Natural killer cell (primary cell): ENCODE measurements around the gene POLR3A. TPM values are rescaled to one million over a fixed set of nuclear protein-coding genes. Genes with fewer than 3 reads are reported as not detected.

ENCODE experiments used
- ATAC-seq, 3 donors: fragments of 150-1000 bp in 2 of 3; fragments of 200-7000 bp in 1 of 3; cut with Tn5 transposase; 1 replicate in 1 of 3; 2 replicates in 2 of 3; pipeline ENCODE4 v1.10.0; 2021; ENCODE audit warnings: mild to moderate bottlenecking in 2 of 3, moderate library complexity in 2 of 3
- DNase-seq, 2 donors: peaks; one replicate each; pipeline versions ENCODE4 v3.0.0 to v3.0.0-alpha.2; 2013 to 2021; ENCODE audit warnings: mixed read lengths in 1 of 2
- H3K27ac ChIP-seq: one replicate; pipeline ENCODE4 v1.5.1; 2013; ENCODE audit warnings: mild to moderate bottlenecking, low read length
- H3K27me3 ChIP-seq: one replicate; pipeline ENCODE4 v1.6.1; 2013; ENCODE audit warnings: low read length; ENCODE audit not compliant: control insufficient read depth, insufficient read depth
- H3K36me3 ChIP-seq: one replicate; pipeline ENCODE4 v1.6.1; 2013; ENCODE audit warnings: low read length; ENCODE audit not compliant: control insufficient read depth, insufficient read depth
- H3K4me1 ChIP-seq: one replicate; pipeline ENCODE4 v1.6.1; 2013; ENCODE audit warnings: low read length; ENCODE audit not compliant: control insufficient read depth, insufficient read depth
- H3K4me3 ChIP-seq: one replicate; pipeline ENCODE4 v1.5.1; 2013; ENCODE audit warnings: low read length
- H3K9me3 ChIP-seq: one replicate; pipeline ENCODE4 v1.6.1; 2013; ENCODE audit warnings: low read length; ENCODE audit not compliant: control insufficient read depth, insufficient read depth
- H3K27ac Mint-ChIP-seq, 2 donors: one replicate each; pipeline ENCODE4 v1.8.0; 2022; ENCODE audit warnings: mild to moderate bottlenecking in 2 of 2, mixed read lengths in 2 of 2, moderate library complexity in 1 of 2
- H3K27me3 Mint-ChIP-seq, 2 donors: one replicate each; pipeline ENCODE4 v1.8.0; 2022; ENCODE audit warnings: low read depth in 2 of 2, mixed read lengths in 2 of 2
- H3K36me3 Mint-ChIP-seq: one replicate; pipeline ENCODE4 v1.8.0; 2022; ENCODE audit warnings: mixed read lengths
- H3K4me1 Mint-ChIP-seq, 2 donors: one replicate each; pipeline ENCODE4 v1.8.0; 2022; ENCODE audit warnings: mixed read lengths in 2 of 2
- H3K4me3 Mint-ChIP-seq: one replicate; pipeline ENCODE4 v1.8.0; 2022; ENCODE audit warnings: mild to moderate bottlenecking, moderate library complexity, mixed read lengths
- H3K9me3 Mint-ChIP-seq, 2 donors: one replicate each; pipeline ENCODE4 v1.8.0; 2022; ENCODE audit warnings: mixed read lengths in 2 of 2
- WGBS: methylation state at CpG from one replicate; pipeline ENCODE4 v1.1.7; 2013; ENCODE audit warnings: missing lambda C conversion rate; ENCODE audit not compliant: insufficient coverage; 5-methylcytosine and 5-hydroxymethylcytosine counted together
- intact Hi-C: fragments of 100-400 bp; cut with micrococcal nuclease; formaldehyde crosslinking; loops from one replicate; pipeline ENCODE4 v1.14.2; 2022
- total RNA-seq, 4 donors: library from RNA; stranded (reverse); fragments of 120-200 nt in 1 of 4; gene quantifications; one replicate each; pipeline versions ENCODE4 v1.2.3 to v1.2.4, GENCODE V29; 2013 to 2022
- TF ChIP-seq, protein P1 (sequence below): fragments of 200-600 bp; IDR thresholded peaks from one replicate; pipeline ENCODE4 v1.8.0; 2022; ENCODE audit warnings: antibody characterized with exemption

The POLR3A gene
- total RNA-seq, 3 donors from 2014 or later (not counting 1 experiment from before 2014, with no cell fraction given), result 15.6 to 21.0 (median 17.9) TPM

DNA sequence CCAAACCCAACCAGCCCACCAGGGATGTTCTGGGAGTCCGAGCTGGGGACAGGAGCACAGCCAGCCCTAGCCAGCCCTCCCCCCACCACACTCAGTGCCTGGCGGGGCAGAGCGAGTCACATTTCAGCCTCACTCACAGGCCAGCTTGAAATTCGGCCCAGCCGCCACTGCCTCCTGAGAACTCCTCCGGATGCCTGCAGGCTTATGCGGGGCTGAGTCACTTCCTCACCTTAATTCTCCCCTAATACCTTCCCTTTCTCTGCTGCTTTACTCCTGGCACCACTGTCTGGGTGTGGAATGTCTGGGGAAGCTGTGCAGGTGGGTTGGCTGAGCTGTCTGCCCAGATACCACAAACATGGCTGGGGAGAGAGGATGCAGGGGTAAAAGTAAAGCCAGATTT, 80.1 kb downstream of the POLR3A start:
- H3K36me3 ChIP-seq, result no peaks in the 10 kb centered on the region
- H3K4me1 ChIP-seq, result no peaks in the 10 kb centered on the region
- Mint-ChIP-seq H3K4me3 (no peak overlapping the region), H3K27me3 (peaks cover 0 to 3% of the 10 kb centered on the region in 2 donors), H3K9me3 (peaks cover 5 to 11% of the 10 kb centered on the region in 2 donors), H3K36me3 (peaks cover 8% of the 10 kb centered on the region), H3K4me1 (no peaks in the 10 kb centered on the region), H3K27ac (no peak overlapping the region)
- 29% methylated on average over 7 of the region's 7 CpGs for WGBS
- no peaks in the 10 kb centered on the region for H3K27me3 ChIP-seq
- H3K9me3 ChIP-seq, result peaks cover 17% of the 10 kb centered on the region
- peak in 1 of 3 donors; percentile 5 for ATAC-seq
- DNase-seq, result no peak
- H3K27ac ChIP-seq, result no peak overlapping the region
- TF ChIP-seq, protein P1, sequence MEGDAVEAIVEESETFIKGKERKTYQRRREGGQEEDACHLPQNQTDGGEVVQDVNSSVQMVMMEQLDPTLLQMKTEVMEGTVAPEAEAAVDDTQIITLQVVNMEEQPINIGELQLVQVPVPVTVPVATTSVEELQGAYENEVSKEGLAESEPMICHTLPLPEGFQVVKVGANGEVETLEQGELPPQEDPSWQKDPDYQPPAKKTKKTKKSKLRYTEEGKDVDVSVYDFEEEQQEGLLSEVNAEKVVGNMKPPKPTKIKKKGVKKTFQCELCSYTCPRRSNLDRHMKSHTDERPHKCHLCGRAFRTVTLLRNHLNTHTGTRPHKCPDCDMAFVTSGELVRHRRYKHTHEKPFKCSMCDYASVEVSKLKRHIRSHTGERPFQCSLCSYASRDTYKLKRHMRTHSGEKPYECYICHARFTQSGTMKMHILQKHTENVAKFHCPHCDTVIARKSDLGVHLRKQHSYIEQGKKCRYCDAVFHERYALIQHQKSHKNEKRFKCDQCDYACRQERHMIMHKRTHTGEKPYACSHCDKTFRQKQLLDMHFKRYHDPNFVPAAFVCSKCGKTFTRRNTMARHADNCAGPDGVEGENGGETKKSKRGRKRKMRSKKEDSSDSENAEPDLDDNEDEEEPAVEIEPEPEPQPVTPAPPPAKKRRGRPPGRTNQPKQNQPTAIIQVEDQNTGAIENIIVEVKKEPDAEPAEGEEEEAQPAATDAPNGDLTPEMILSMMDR, result no peak
- intact Hi-C loops, result no loop called here
- no peak overlapping the region for H3K4me3 ChIP-seq

DNA sequence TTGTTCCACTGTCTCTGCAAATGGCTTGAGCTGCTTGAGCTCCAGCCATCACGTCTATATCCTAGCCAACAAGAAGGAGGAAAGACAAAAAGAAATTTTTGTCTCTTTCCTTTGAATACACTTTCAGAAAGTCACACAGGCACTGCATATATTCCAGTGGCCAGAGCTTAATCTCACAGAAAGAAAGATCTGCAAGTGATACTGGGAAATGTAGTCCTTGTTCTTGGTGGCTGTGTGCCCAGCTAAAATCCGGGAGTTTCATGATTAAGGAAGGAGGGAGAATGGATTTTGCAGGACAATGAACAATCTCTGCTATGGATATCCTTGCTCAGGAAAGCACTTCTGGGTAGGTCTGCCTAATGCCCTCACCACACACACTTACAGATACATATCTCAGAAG, 83.2 kb downstream of the POLR3A start:
- H3K4me1 Mint-ChIP-seq, result no peaks in the 10 kb centered on the region
- ATAC-seq (no peak), DNase-seq (no peak)
- Histone ChIP-seq H3K4me1 (no peaks in the 10 kb centered on the region), H3K9me3 (peaks cover 9% of the 10 kb centered on the region), H3K36me3 (no peaks in the 10 kb centered on the region), H3K4me3 (no peak overlapping the region), H3K27me3 (no peaks in the 10 kb centered on the region), H3K27ac (no peak overlapping the region)
- TF ChIP-seq, protein P1, result no peak
- no peak overlapping the region for H3K4me3 Mint-ChIP-seq
- H3K36me3 Mint-ChIP-seq, result no peaks in the 10 kb centered on the region
- peaks cover 0 to 3% of the 10 kb centered on the region in 2 donors for H3K27me3 Mint-ChIP-seq
- intact Hi-C loops, result no loop called here
- WGBS, result 75% methylated on average over 1 of the region's 2 CpGs
- H3K9me3 Mint-ChIP-seq, result peaks cover 4% of the 10 kb centered on the region in 2 donors
- no peak overlapping the region for H3K27ac Mint-ChIP-seq

DNA sequence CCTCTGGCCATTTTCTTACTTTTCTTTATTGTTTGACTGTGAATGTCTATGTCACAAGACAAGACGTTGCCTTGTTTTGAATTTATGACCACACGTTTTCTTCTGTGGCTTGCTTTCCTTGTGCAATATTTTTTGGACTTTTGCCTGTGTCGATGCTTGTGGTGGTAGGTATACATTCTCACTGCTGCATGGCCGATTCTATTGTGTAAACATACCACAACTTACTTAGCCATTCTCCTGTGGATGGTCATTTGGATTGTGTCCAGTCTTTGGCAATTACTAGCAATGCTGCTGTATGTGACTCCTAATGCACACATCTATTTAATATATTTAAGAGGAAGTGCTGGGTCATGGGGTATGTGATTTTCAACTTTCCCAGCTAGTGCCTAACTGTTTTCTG, 84.8 kb downstream of the POLR3A start:
- Mint-ChIP-seq H3K4me1 (no peaks in the 10 kb centered on the region), H3K4me3 (no peak overlapping the region), H3K27me3 (no peaks in the 10 kb centered on the region), H3K27ac (no peak overlapping the region), H3K9me3 (no peaks in the 10 kb centered on the region), H3K36me3 (no peaks in the 10 kb centered on the region)
- H3K27ac ChIP-seq, result no peak overlapping the region
- H3K4me3 ChIP-seq, result no peak overlapping the region
- 32% methylated on average over 2 of the region's 4 CpGs for WGBS
- DNase-seq (no peak), ATAC-seq (no peak)
- intact Hi-C loops, result no loop called here
- no peaks in the 10 kb centered on the region for H3K27me3 ChIP-seq
- no peaks in the 10 kb centered on the region for H3K9me3 ChIP-seq
- TF ChIP-seq, protein P1, result no peak
- no peaks in the 10 kb centered on the region for H3K36me3 ChIP-seq
- H3K4me1 ChIP-seq, result no peaks in the 10 kb centered on the region

DNA sequence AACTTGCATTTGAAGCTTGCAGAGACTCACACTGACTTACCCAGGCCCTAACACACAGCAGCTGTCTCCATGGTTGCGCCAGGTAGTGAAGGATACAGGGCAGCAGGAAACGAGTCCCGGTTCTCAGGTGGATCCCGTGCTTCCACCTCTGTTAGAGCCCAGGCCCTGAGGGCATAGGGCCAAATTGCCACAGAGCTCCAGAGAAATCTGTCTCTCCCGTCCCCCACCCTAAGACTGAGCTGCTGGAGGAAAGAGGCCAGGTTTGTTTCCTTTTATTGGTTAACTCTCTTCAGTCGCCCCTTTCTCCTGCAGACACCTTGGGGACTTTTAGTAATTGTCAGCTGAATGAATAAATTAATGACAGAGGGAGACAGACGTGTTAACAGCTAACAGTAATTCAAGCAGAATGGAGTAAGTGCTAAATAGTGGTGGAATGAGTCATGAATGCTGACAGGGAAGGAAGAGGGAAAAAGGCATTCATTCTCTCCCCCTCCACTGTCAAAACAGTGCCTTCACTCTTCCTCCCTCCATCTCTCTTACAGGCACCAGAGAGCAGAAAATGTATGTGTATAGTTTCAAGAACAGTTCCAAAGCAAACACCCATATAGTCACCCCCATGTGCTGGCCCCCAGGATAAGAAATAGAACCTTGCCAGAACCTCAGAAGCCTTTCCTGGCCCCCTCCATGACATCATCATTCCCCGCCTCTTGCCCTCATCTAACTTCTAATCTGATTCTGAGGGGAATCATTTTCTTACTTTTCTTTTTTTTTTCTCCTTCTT, 86.0 kb downstream of the POLR3A start:
- TF ChIP-seq, protein P1, result no peak
- DNase-seq, result no peak
- H3K4me3 ChIP-seq, result no peak overlapping the region
- Mint-ChIP-seq H3K4me1 (no peaks in the 10 kb centered on the region), H3K27me3 (no peaks in the 10 kb centered on the region), H3K27ac (no peak overlapping the region), H3K4me3 (no peak overlapping the region), H3K9me3 (no peaks in the 10 kb centered on the region), H3K36me3 (no peaks in the 10 kb centered on the region)
- H3K4me1 ChIP-seq, result no peaks in the 10 kb centered on the region
- no peaks in the 10 kb centered on the region for H3K27me3 ChIP-seq
- H3K27ac ChIP-seq, result no peak overlapping the region
- WGBS, result 80% methylated on average over 8 of the region's 8 CpGs
- intact Hi-C loops, result no loop called here
- ATAC-seq, result no peak
- H3K9me3 ChIP-seq, result no peaks in the 10 kb centered on the region
- no peaks in the 10 kb centered on the region for H3K36me3 ChIP-seq
